ENCODE results near the gene ARAP2. TPM values are rescaled to one million over a fixed set of nuclear protein-coding genes. Genes with fewer than 3 reads are reported as not detected.

ARAP2 gene
- total RNA-seq, 5 donors from 2014 or later (not counting 1 experiment from before 2014, with no cell fraction given), result 41.2 to 94.3 (median 61.0) TPM

DNA sequence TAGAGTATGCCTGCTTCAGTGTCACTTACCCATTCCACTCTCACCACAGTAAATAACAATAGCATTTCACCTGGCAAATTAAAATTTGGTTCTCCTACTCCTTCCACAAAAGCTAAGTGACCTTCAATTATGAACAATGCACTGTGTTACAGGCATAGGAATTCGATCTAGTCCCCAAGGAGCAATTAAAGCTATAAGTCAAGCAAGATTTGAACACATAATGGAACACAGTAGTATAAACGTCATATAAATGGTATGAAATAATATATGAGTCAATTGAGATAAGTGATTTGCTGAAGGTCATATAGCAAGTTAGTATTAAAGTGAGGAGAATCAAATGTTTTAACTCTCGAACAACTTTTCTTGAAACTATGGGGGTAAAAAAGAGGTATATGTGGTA lies 65.8 kb downstream of the ARAP2 start:
- H3K36me3 Mint-ChIP-seq, result peaks cover 64% of the 10 kb centered on the region
- no peak overlapping the region for H3K27ac Mint-ChIP-seq
- no peaks in the 10 kb centered on the region for H3K9me3 Mint-ChIP-seq
- H3K4me3 Mint-ChIP-seq, result no peak overlapping the region
- peaks cover 2 to 31% of the 10 kb centered on the region in 2 donors for H3K36me3 ChIP-seq (ENCODE audit: control insufficient read depth in 2 of 2, extremely low read depth in 1 of 2, insufficient read depth in 1 of 2, low read length in 1 of 2)
- POLR2A ChIA-PET, result no interaction called here
- DNase-seq (no peak), ATAC-seq (replicated peaks in 1 of 4) (no peak)
- peaks cover 0 to 15% (median 3%) of the 10 kb centered on the region in 3 donors for H3K4me1 Mint-ChIP-seq
- H3K27me3 ChIP-seq (replicated peaks in 1 of 2; ENCODE audit: control insufficient read depth in 2 of 2, extremely low read depth in 1 of 2, insufficient read depth in 2 of 2, low read length in 1 of 2), result no peaks in the 10 kb centered on the region
- H3K4me1 ChIP-seq (ENCODE audit: control insufficient read depth in 1 of 2, extremely low read depth in 1 of 2, insufficient read depth in 2 of 2, low read length in 2 of 2), result no peaks in the 10 kb centered on the region
- CTCF ChIA-PET, result no interaction called here
- H3K4me3 ChIP-seq (ENCODE audit: control insufficient read depth in 1 of 2, extremely low read depth in 1 of 2, low read length in 1 of 2), result no peak overlapping the region
- H3K27me3 Mint-ChIP-seq, result no peaks in the 10 kb centered on the region
- 100% methylated on average over 3 of the region's 3 CpGs for WGBS (ENCODE audit: insufficient coverage)
- H3K27ac ChIP-seq (ENCODE audit: low read length), result no peak overlapping the region
- no peaks in the 10 kb centered on the region for H3K9me3 ChIP-seq

DNA sequence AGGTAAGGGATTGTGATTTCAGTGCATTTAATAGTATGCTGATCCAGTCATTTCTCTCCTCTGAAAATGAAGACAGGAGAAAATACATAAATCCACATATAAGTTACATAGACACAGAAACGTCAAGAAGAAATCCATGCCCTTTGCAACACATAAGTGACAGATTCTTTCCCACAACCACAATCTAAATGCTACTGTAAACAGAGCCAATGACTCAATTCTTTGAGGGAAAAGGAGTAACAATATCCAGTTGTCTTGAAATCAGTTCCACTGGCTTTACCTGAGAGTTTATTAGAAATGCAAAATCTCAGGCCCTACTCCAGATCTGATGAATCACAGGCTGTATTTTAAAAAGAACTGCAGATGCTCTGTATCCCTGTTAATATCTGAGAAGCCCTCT lies 66.4 kb downstream of the ARAP2 start:
- Mint-ChIP-seq H3K27ac (no peak overlapping the region), H3K36me3 (peaks cover 64% of the 10 kb centered on the region), H3K4me3 (no peak overlapping the region), H3K9me3 (no peaks in the 10 kb centered on the region), H3K4me1 (peaks cover 0 to 15% (median 3%) of the 10 kb centered on the region in 3 donors), H3K27me3 (no peaks in the 10 kb centered on the region)
- CTCF ChIA-PET, result no interaction called here
- H3K36me3 ChIP-seq (ENCODE audit: control insufficient read depth in 2 of 2, extremely low read depth in 1 of 2, insufficient read depth in 1 of 2, low read length in 1 of 2), result peaks cover 2 to 31% of the 10 kb centered on the region in 2 donors
- H3K27me3 ChIP-seq (replicated peaks in 1 of 2; ENCODE audit: control insufficient read depth in 2 of 2, extremely low read depth in 1 of 2, insufficient read depth in 2 of 2, low read length in 1 of 2), result no peaks in the 10 kb centered on the region
- WGBS (ENCODE audit: insufficient coverage), result no CpG with 5 or more reads among the region's 1 CpG
- H3K27ac ChIP-seq (ENCODE audit: low read length), result no peak overlapping the region
- DNase-seq, result no peak
- no peak overlapping the region for H3K4me3 ChIP-seq (ENCODE audit: control insufficient read depth in 1 of 2, extremely low read depth in 1 of 2, low read length in 1 of 2)
- no peak for ATAC-seq (replicated peaks in 1 of 4)
- POLR2A ChIA-PET, result no interaction called here
- no peaks in the 10 kb centered on the region for H3K9me3 ChIP-seq
- H3K4me1 ChIP-seq (ENCODE audit: control insufficient read depth in 1 of 2, extremely low read depth in 1 of 2, insufficient read depth in 2 of 2, low read length in 2 of 2), result no peaks in the 10 kb centered on the region

GRCh38 chr4:36174570-36174969 lies 69.7 kb downstream of the ARAP2 start:
- no peaks in the 10 kb centered on the region for H3K27me3 Mint-ChIP-seq
- POLR2A ChIA-PET, result interaction anchor here (0.6 to 0.7 kb wide), 2 partner anchors 40 to 68 kb away, joined by 3 read pairs; no protein-coding TSS in a partner anchor
- no peaks in the 10 kb centered on the region for H3K27me3 ChIP-seq (replicated peaks in 1 of 2; ENCODE audit: control insufficient read depth in 2 of 2, extremely low read depth in 1 of 2, insufficient read depth in 2 of 2, low read length in 1 of 2)
- H3K4me1 ChIP-seq (ENCODE audit: control insufficient read depth in 1 of 2, extremely low read depth in 1 of 2, insufficient read depth in 2 of 2, low read length in 2 of 2), result no peaks in the 10 kb centered on the region
- no peaks in the 10 kb centered on the region for H3K9me3 Mint-ChIP-seq
- H3K4me3 ChIP-seq (ENCODE audit: control insufficient read depth in 1 of 2, extremely low read depth in 1 of 2, low read length in 1 of 2), result no peak overlapping the region
- no peak overlapping the region for H3K27ac ChIP-seq (ENCODE audit: low read length)
- no peak overlapping the region for H3K4me3 Mint-ChIP-seq
- H3K27ac Mint-ChIP-seq, result no peak overlapping the region
- no peaks in the 10 kb centered on the region for H3K9me3 ChIP-seq
- CTCF ChIA-PET, result no interaction called here
- H3K36me3 ChIP-seq (ENCODE audit: control insufficient read depth in 2 of 2, extremely low read depth in 1 of 2, insufficient read depth in 1 of 2, low read length in 1 of 2), result peaks cover 0 to 32% of the 10 kb centered on the region in 2 donors
- ATAC-seq (replicated peaks in 1 of 4) (no peak), DNase-seq (no peak)
- peaks cover 60% of the 10 kb centered on the region for H3K36me3 Mint-ChIP-seq
- H3K4me1 Mint-ChIP-seq, result peaks cover 0 to 17% (median 2%) of the 10 kb centered on the region in 3 donors

DNA sequence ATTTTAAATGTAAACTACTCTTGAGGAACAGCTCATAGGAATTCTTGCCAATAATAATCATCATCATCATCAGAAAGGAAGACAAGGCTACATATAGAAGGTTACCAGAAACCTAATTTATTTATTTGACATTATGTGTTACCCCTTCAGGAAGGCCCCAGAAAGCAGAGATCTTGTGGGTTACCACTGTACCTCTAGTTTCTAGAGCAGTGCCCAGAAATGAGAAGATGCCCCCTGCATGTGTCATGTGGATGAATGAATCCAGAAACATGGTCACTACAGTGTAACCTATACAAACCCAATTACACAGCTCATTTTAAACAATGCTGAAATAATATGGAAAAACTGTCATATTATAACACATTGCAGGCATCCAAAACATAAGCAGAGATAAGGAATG lies 70.4 kb downstream of the ARAP2 start:
- Histone ChIP-seq H3K4me1 (ENCODE audit: control insufficient read depth in 1 of 2, extremely low read depth in 1 of 2, insufficient read depth in 2 of 2, low read length in 2 of 2) (no peaks in the 10 kb centered on the region), H3K27me3 (replicated peaks in 1 of 2; ENCODE audit: control insufficient read depth in 2 of 2, extremely low read depth in 1 of 2, insufficient read depth in 2 of 2, low read length in 1 of 2) (no peaks in the 10 kb centered on the region), H3K27ac (ENCODE audit: low read length) (no peak overlapping the region), H3K9me3 (no peaks in the 10 kb centered on the region), H3K36me3 (ENCODE audit: control insufficient read depth in 2 of 2, extremely low read depth in 1 of 2, insufficient read depth in 1 of 2, low read length in 1 of 2) (peaks cover 0 to 28% of the 10 kb centered on the region in 2 donors), H3K4me3 (ENCODE audit: control insufficient read depth in 1 of 2, extremely low read depth in 1 of 2, low read length in 1 of 2) (no peak overlapping the region)
- Mint-ChIP-seq H3K4me3 (no peak overlapping the region), H3K4me1 (peaks cover 0 to 19% (median 4%) of the 10 kb centered on the region in 3 donors), H3K27ac (no peak overlapping the region), H3K36me3 (peaks cover 57% of the 10 kb centered on the region), H3K27me3 (no peaks in the 10 kb centered on the region), H3K9me3 (no peaks in the 10 kb centered on the region)
- ATAC-seq (replicated peaks in 1 of 4) (no peak), DNase-seq (no peak)
- CTCF ChIA-PET, result interaction anchor here in 1 of 2 donors (0.6 kb wide), 1 partner anchor 93 kb away, joined by 13 read pairs; no protein-coding TSS in a partner anchor
- POLR2A ChIA-PET, result interaction anchor here in 1 of 2 donors (0.6 kb wide), 1 partner anchor 67 kb away, joined by 3 read pairs; no protein-coding TSS in a partner anchor

GRCh38 chr4:36172656-36173055 lies 71.7 kb downstream of the ARAP2 start:
- no peak overlapping the region for H3K4me3 ChIP-seq (ENCODE audit: control insufficient read depth in 1 of 2, extremely low read depth in 1 of 2, low read length in 1 of 2)
- Mint-ChIP-seq H3K4me3 (no peak overlapping the region), H3K27me3 (no peaks in the 10 kb centered on the region), H3K36me3 (peaks cover 45% of the 10 kb centered on the region), H3K4me1 (peaks cover 0 to 25% (median 11%) of the 10 kb centered on the region in 3 donors), H3K9me3 (no peaks in the 10 kb centered on the region), H3K27ac (peak overlapping the region in 1 of 2 donors; percentile 52)
- H3K36me3 ChIP-seq (ENCODE audit: control insufficient read depth in 2 of 2, extremely low read depth in 1 of 2, insufficient read depth in 1 of 2, low read length in 1 of 2), result peaks cover 0 to 24% of the 10 kb centered on the region in 2 donors
- CTCF ChIA-PET, result no interaction called here
- no peaks in the 10 kb centered on the region for H3K9me3 ChIP-seq
- POLR2A ChIA-PET, result no interaction called here
- no peaks in the 10 kb centered on the region for H3K27me3 ChIP-seq (replicated peaks in 1 of 2; ENCODE audit: control insufficient read depth in 2 of 2, extremely low read depth in 1 of 2, insufficient read depth in 2 of 2, low read length in 1 of 2)
- H3K4me1 ChIP-seq (ENCODE audit: control insufficient read depth in 1 of 2, extremely low read depth in 1 of 2, insufficient read depth in 2 of 2, low read length in 2 of 2), result no peaks in the 10 kb centered on the region
- H3K27ac ChIP-seq (ENCODE audit: low read length), result no peak overlapping the region
- WGBS (ENCODE audit: insufficient coverage), result 100% methylated on average over 1 of the region's 2 CpGs
- no peak for ATAC-seq (replicated peaks in 1 of 4)
- DNase-seq, result no peak

GRCh38 chr4:36168127-36168878 lies 76.0 kb downstream of the ARAP2 start:
- ATAC-seq (replicated peaks in 1 of 4), result no peak
- no peak overlapping the region for H3K4me3 ChIP-seq (ENCODE audit: control insufficient read depth in 1 of 2, extremely low read depth in 1 of 2, low read length in 1 of 2)
- H3K9me3 ChIP-seq, result no peaks in the 10 kb centered on the region
- H3K27me3 ChIP-seq (replicated peaks in 1 of 2; ENCODE audit: control insufficient read depth in 2 of 2, extremely low read depth in 1 of 2, insufficient read depth in 2 of 2, low read length in 1 of 2), result no peaks in the 10 kb centered on the region
- POLR2A ChIA-PET, result interaction anchor here in 1 of 2 donors (1.0 kb wide), 1 partner anchor 20 kb away, joined by 3 read pairs; no protein-coding TSS in a partner anchor
- H3K4me1 Mint-ChIP-seq, result peaks cover 0 to 25% (median 14%) of the 10 kb centered on the region in 3 donors
- CTCF ChIA-PET, result interaction anchor here in 1 of 2 donors (1.3 kb wide), 1 partner anchor 231 kb away, joined by 3 read pairs; no protein-coding TSS in a partner anchor
- H3K27me3 Mint-ChIP-seq, result no peaks in the 10 kb centered on the region
- no peak overlapping the region for H3K27ac ChIP-seq (ENCODE audit: low read length)
- H3K9me3 Mint-ChIP-seq, result no peaks in the 10 kb centered on the region
- H3K4me3 Mint-ChIP-seq, result no peak overlapping the region
- peaks cover 47% of the 10 kb centered on the region for H3K36me3 Mint-ChIP-seq
- H3K27ac Mint-ChIP-seq, result no peak overlapping the region
- no peaks in the 10 kb centered on the region for H3K4me1 ChIP-seq (ENCODE audit: control insufficient read depth in 1 of 2, extremely low read depth in 1 of 2, insufficient read depth in 2 of 2, low read length in 2 of 2)
- DNase-seq, result no peak
- H3K36me3 ChIP-seq (ENCODE audit: control insufficient read depth in 2 of 2, extremely low read depth in 1 of 2, insufficient read depth in 1 of 2, low read length in 1 of 2), result peaks cover 0 to 31% of the 10 kb centered on the region in 2 donors
- WGBS (ENCODE audit: insufficient coverage), result no CpG with 5 or more reads among the region's 6 CpGs

Data from T-cell (primary cell).